Occipital lobe (tissue), 2 donors: ENCODE data around the gene PLPPR5. TPM values are rescaled to one million over a fixed set of nuclear protein-coding genes. Genes with fewer than 3 reads are reported as not detected.
"Not testable (repeated sequence)": the region's sequence is repeated elsewhere in the genome, so short reads cannot be mapped to it uniquely, and the experiment has no call there.

ENCODE experiments used
- DNase-seq: peaks from one replicate; lab custom pipeline; 2025; lab: John Stamatoyannopoulos, UW
- total RNA-seq: library from RNA; depleted of rRNA; stranded (reverse); fragments of >200 nt; gene quantifications from one replicate; pipeline ENCODE4 v1.2.3, GENCODE V29; 2014

Gene PLPPR5
- total RNA-seq: 76.6 TPM

DNA sequence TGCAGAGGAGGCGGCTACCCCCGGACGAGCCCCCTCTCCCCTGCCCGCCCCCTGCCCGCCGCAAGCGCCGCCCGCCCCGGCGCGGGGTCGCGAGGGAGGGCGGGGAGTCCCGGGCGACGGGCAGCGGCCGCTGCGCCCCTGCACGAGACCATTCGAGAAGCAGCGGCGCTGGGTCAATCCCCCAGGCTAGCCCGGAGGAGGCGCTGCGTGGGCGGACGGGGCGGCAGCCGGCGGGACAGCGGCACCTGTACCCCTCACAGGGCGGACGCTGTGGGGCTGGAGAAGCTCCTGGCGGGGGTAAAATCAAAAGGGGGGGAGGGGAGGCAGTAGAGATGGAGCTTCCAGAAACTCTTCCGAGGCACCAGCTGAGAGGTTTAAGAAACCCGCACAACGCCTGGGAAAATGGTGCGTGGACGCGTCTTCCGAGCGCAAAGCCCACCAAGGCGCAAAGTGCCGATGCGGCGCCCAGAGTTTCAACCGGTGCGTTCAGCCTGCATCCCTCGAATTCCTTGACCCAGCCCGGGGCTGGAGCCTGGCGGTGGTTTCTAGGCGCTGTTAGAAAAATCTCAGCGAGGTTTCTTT, at the start of gene PLPPR5:
Gene PLPPR5, minus strand, starts transcription at position 1 of the 582 bp plus-strand sequence. CDS start 190 bp downstream, outside the sequence.
- peak; percentile 57 for DNase-seq

GRCh38 chr1:99051611-99052283, 47.1 kb upstream of the PLPPR5 start:
- no peak for DNase-seq

DNA sequence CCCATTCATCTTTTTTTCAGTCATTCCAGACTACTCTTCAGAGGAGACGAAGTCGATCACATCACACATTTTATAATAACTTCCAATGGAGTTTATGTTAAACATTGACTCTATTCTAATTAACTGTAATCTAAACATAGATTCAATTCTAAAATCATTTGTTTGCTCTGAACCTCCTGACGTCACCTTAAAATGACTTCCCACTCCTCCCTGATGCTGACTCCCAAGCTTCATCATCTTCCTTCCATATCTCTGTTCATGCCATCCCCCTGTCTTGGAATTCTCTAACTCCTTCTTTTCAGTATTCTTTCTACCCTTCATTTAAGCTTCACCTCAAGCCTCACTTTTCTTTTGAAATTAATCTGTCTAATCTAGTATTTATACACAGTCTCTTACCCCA, 45.1 kb upstream of the PLPPR5 start:
- DNase-seq: no peak

DNA sequence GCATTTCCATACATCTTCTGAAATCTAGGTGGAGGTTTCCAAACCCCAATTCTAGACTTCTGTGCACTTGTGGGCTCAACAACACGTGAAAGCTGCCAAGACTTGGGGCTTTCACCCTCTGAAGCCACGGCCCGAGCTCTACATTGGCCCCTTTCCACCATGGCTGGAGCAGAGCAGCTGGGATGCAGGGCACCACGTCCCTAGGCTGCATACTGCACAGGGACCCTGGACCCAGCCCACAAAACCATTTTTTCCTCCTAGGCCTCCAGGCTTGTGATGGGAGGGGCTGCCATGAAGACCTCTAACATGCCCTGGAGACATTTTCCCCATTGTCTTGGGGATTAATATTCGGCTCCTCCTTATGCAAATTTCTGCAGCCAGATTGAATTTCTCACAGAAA, 32.1 kb upstream of the PLPPR5 start:
- DNase-seq: not testable (repeated sequence)

DNA sequence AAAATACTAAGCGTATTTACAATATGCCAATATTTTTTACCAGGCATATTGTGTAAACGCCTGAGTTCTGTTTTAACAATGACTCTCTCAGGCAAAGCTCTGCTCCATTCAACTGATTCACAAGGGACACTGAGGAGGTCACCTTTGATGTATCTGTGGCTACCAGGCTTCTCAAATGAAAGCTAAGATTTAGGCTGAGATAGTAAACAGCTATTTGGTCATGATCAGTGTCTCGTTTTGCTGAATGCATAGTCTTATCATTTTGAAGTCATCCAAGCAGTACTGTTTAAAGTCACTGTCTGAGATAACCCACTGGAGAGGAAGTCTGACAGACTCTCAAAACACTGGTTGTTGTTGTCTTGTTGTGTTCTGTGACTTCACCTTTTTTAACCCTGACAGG, 13.7 kb upstream of the PLPPR5 start:
- DNase-seq: no peak

- DNase-seq: no peak
These were observed 13.0 kb upstream of the PLPPR5 start for GRCh38 chr1:99017655-99018054.

- no peak for DNase-seq
These were observed 6.0 kb upstream of the PLPPR5 start for GRCh38 chr1:99010679-99011078.

DNA sequence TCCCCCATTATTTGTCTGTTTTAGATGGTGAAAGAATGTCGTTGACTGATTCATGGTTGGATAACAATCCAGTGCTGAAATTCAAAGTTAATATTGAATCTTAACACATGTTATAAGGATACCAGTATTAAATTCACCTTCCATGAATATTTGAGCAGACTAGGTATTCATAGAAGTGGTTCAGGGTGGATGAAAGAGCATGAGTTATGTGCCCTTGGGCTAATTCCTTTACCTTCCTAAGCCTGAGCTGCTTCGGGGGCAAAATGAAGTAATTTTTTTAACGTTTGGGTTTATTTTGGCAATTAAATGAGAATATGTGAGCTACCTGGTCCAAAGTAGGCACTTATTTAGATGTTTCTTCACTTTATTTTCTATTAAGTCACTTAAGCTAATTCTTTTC, 2.7 kb upstream of the PLPPR5 start:
- no peak for DNase-seq

GRCh38 chr1:99005537-99005942, 879 bp upstream of the PLPPR5 start:
- no peak for DNase-seq

DNA sequence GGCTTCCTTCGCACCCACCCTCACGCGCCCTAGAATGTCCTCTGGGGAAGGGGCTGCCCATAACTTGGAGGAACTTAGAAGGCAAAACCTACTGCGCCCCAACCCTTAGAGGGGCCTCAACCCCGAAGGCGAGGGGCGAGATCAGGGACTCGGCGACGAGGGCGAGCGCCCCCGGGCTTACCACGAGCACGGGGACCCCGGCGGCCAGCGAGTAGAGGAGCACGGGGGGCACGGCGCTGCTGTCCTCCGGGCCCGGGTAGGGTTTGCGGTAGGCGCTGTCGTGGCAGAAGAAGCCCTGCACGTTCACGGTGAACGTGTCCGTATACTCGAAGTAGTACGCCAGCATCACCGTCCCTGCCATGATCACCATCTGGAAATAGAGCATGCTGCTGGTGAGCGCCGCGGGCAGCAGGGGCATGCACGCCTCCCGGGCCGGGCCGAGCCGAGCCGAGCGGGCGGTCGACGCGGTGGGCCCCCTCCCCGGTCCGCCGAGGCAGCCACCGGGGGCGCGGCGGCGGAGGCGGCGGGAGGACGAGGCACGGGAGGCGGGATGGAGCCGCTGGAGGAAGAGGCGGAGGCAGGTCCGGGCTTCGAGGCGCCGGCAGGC, 304 bp downstream of the PLPPR5 start:
- peak; percentile 61 for DNase-seq

GRCh38 chr1:99003581-99004253, 944 bp downstream of the PLPPR5 start:
- DNase-seq: no peak

- DNase-seq: no peak
These were observed 11.8 kb downstream of the PLPPR5 start for GRCh38 chr1:98992844-98993243.

DNA sequence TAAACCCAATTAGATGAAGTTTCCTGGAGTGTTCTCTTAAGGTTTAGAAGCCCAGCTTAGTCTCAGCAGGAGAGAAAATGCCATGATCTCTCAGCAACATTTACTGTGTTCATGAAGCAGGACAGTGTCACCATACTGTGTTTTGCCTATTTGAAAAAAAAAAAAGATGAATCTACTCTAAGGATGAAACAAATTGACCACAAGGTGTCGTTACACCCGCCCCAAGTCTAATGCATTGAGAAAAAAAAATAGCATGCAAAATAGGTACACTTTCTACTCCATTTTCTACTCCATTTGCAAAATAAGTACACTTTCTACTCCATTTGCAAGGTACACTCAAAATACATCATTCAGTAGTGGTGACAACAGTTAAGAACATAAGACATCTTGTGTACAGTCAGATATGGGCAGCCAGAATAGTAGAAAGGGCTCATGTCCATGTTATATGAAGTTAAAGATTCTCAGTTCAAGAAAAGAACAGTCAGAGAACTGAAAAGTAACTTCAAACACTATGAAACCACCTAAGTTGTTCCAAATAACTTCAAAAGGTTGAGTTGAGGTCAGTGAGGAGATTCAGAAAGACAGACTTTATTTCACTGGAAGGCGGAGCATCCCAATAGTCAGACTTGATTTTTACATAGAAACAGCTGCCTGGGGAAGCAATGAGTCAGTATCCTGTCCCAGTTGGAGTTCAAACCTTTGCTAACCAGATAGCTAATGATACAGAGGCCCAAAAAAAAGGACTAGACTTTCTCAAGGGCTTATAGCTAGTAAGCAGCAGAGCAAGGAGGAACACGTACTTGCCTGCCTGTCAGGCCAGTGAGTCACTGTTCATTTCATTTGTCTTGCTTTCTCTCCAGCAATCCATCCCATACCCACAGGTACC, 13.3 kb downstream of the PLPPR5 start:
- DNase-seq: no peak

DNA sequence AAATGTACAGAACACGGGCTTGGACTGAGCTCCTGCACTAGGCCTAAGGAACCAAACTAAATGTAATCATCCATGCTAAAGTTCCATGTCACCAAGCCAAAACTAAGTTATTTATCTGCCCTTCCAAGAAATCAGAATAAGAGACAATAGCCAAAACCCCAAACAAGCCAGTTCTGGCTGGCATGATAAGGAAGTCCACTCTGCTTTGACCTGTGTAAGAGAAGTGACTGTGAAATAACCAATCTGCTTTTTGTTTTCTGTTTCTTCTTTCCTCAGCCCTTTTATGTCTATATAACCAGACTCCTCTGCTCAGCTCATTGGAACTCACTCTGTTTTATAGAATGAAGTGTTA, 15.1 kb downstream of the PLPPR5 start:
- no peak for DNase-seq

DNA sequence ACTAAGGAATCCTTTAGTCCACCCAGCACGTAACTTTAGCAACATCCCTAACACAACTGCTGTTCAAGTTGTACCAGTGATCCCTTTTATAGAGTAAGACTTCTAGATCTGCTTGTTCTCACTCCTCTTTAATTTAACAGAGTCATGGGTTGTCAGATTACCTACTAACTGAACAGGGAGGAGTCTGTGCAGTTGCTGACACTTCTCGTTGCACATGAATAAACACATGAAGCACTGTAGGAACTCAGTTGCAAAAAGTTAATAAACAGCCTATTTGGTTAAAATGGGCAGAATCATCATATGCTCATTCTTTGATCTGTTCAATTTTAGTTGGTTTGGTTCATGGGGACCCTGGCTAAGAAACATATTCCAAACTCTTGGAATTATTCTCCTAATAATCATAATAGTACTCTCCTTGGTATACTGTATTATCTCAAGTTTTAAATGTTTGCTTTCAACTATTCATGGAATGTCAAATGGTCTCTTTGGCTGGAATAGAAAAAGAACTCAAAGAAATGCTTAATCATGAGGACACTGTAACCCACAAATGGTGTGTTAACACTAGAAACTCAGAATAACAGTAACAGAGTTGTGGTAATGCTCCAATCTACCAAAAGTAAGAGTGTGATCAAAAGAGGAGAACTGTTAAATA, 15.6 kb downstream of the PLPPR5 start:
- no peak for DNase-seq

DNA sequence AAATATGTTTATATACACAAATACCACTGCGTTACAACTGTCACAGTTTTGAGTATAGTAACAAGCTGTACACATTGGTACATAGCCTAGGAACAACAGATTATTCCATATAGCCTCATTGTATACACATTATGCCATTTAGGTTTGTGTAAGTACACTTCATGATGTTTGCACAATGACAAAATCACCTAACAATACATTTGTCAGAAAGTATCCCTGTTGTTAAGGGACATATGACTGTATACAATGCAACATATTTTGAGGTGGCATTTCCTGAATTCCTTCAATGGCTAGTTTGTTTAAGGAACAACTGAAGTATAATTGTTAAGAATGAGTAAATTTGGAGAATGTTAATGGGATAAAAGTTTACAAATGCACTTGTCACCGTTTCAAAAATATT, 19.0 kb downstream of the PLPPR5 start:
- DNase-seq: no peak

DNA sequence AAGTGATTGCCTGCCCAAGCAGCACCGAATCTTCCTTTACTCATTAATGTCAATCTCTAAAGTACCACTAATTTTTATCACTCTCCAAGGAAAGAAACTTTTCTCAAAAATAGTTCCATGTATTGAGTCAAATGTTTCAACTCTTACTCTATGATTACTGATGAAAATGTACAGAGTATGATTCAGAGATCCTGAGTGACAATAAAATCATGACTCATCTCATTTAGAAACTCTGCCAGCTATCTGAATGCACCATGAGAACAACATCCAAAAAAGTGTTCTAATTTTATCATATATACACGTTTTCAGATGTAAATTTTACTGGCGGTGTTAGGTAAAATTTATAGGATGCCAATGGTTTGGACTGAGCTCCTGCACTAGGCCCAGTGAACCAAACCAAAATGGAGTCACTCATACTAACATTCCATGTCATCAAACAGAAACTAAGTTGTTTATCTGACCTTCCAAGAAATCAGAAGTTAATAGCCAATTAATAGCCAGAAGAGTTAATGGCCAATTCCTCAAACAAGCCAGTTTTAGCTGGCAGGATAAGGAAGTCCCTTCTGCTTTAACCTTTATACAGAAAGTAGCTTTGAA, 22.6 kb downstream of the PLPPR5 start:
- DNase-seq: no peak

GRCh38 chr1:98979463-98979862, 25.2 kb downstream of the PLPPR5 start:
- DNase-seq: no peak

GRCh38 chr1:98975810-98976209, 28.9 kb downstream of the PLPPR5 start:
- no peak for DNase-seq

GRCh38 chr1:98975113-98975512, 29.5 kb downstream of the PLPPR5 start:
- DNase-seq: no peak
